A549 (cell line): ENCODE measurements around the gene TMEM221.

Experiments
- CEBPB ChIP-seq, 2 experiments: fragments of >200 bp in 1 of 2; sonication (Bioruptor Twin) in 1 of 2; formaldehyde crosslinking in 1 of 2; IDR thresholded peaks; 2 replicates each; pipeline ENCODE4 v1.6.1; 2012 to 2016
- KDM1A ChIP-seq: fragments of 200-600 bp; sonication (generic); IDR thresholded peaks from 2 replicates; pipeline ENCODE4 v1.6.1; 2016; ENCODE audit warnings: low read depth, mild to moderate bottlenecking
- RAD21 ChIP-seq, 2 experiments: fragments of >200 bp in 1 of 2; sonication (Bioruptor Twin) in 1 of 2; formaldehyde crosslinking in 1 of 2; IDR thresholded peaks in 1 of 2; conservative IDR thresholded peaks in 1 of 2; 2 replicates in 1 of 2; 3 replicates in 1 of 2; pipeline ENCODE4 v1.6.1; 2012 to 2018; ENCODE audit warnings: inconsistent platforms in 1 of 2
- SMC3 ChIP-seq: fragments of >200 bp; sonication (Bioruptor Twin); formaldehyde crosslinking; IDR thresholded peaks from 3 replicates; pipeline ENCODE4 v1.6.1; 2018; ENCODE audit warnings: inconsistent platforms
- TF ChIP-seq, protein P1 (sequence below): IDR thresholded peaks from 2 replicates; pipeline ENCODE4 v1.6.1; 2012
- TF ChIP-seq, protein P2 (sequence below): IDR thresholded peaks from 2 replicates; pipeline ENCODE4 v1.6.1; 2012

GRCh38 chr19:17475541-17476115, 27.2 kb upstream of the TMEM221 start:
- TF ChIP-seq SMC3 = no peak
- TF ChIP-seq, protein P1, sequence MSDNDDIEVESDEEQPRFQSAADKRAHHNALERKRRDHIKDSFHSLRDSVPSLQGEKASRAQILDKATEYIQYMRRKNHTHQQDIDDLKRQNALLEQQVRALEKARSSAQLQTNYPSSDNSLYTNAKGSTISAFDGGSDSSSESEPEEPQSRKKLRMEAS = no peak
- TF ChIP-seq CEBPB (IDR thresholded peaks at IDR 0.05) = no peak
- no peak for TF ChIP-seq KDM1A
- TF ChIP-seq, protein P2, sequence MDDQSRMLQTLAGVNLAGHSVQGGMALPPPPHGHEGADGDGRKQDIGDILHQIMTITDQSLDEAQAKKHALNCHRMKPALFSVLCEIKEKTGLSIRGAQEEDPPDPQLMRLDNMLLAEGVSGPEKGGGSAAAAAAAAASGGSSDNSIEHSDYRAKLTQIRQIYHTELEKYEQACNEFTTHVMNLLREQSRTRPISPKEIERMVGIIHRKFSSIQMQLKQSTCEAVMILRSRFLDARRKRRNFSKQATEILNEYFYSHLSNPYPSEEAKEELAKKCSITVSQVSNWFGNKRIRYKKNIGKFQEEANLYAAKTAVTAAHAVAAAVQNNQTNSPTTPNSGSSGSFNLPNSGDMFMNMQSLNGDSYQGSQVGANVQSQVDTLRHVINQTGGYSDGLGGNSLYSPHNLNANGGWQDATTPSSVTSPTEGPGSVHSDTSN = no peak
- TF ChIP-seq RAD21 (conservative IDR thresholded peaks at IDR 0.05 in 1 of 2, IDR thresholded peaks at IDR 0.05 in 1 of 2) = no peak
